ENCODE measurements around the gene ATP11B. TPM values are rescaled to one million over a fixed set of nuclear protein-coding genes. Genes with fewer than 3 reads are reported as not detected.

Gene ATP11B
- total and polyA plus RNA-seq, 10 of the 15 experiments (the other 5 are each of a cell fraction or from before 2014, with no cell fraction given), result 10.3 to 66.9 (median 36.7) TPM

DNA sequence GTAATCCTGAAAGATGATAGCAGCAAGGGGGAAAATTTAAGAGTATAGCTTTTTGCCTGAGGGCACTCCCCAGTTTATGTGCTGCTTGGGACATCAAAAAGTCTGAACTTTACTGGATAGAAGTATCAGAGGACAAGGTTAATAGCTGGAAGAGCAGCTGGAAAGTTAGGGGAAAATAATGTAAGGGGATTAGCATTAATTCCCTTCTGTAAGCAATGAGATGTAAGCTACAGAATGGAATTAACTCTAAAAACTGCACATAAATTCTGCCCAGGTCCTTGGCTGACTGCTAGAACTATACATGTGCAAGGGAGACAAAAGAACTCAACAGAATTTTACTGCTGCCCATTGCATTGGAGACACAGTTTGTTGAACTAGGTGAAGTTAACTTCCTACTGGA is 55.6 kb downstream of the ATP11B start:
- ATAC-seq, result no peak
- Histone ChIP-seq H3K4me2 (ENCODE audit: control insufficient read depth, insufficient read depth) (no peak overlapping the region), H3K79me2 (ENCODE audit: control insufficient read depth, insufficient read depth, low read length) (no peaks in the 10 kb centered on the region), H2AFZ (ENCODE audit: control insufficient read depth, low read depth, low read length) (no peak overlapping the region), H3K4me1 (ENCODE audit: control insufficient read depth, insufficient read depth, low read length) (no peaks in the 10 kb centered on the region), H4K20me1 (ENCODE audit: control insufficient read depth, insufficient read depth) (no peaks in the 10 kb centered on the region), H3K27me3 (replicated peaks in 1 of 2; ENCODE audit: control insufficient read depth in 2 of 2, insufficient read depth in 2 of 2, low read length in 1 of 2) (no peaks in the 10 kb centered on the region), H3K9ac (ENCODE audit: control insufficient read depth, insufficient read depth, low read length) (no peak overlapping the region), H3K4me3 (no peak overlapping the region), H3K9me3 (replicated peaks; ENCODE audit: control insufficient read depth, insufficient read depth, low read length) (no peaks in the 10 kb centered on the region), H3K27ac (ENCODE audit: control insufficient read depth, insufficient read depth) (no peak overlapping the region), H3K36me3 (ENCODE audit: control insufficient read depth in 2 of 2, insufficient read depth in 2 of 2, low read length in 1 of 2) (peaks cover 3 to 37% of the 10 kb centered on the region in 2 experiments)
- ChIA-PET RAD21 (ENCODE audit: unreplicated experiment) (no interaction called here), POLR2A (interaction anchor here (0.6 kb wide), 1 partner anchor 23 kb away, joined by 4 read pairs; no protein-coding TSS in a partner anchor), CTCF (interaction anchor here (1.1 kb wide), 1 partner anchor 12 kb away, joined by 3 read pairs; no protein-coding TSS in a partner anchor), SMC1A (ENCODE audit: uncharacterized antibody, unreplicated experiment) (interaction anchor here (1.4 kb wide), 1 partner anchor 12 kb away, joined by 3 read pairs; no protein-coding TSS in a partner anchor)
- no peak for DNase-seq (ENCODE audit: low read depth, low spot score)
- no TSS peak for BruUV-seq (replicated peaks)
- TF ChIP-seq, protein P1, sequence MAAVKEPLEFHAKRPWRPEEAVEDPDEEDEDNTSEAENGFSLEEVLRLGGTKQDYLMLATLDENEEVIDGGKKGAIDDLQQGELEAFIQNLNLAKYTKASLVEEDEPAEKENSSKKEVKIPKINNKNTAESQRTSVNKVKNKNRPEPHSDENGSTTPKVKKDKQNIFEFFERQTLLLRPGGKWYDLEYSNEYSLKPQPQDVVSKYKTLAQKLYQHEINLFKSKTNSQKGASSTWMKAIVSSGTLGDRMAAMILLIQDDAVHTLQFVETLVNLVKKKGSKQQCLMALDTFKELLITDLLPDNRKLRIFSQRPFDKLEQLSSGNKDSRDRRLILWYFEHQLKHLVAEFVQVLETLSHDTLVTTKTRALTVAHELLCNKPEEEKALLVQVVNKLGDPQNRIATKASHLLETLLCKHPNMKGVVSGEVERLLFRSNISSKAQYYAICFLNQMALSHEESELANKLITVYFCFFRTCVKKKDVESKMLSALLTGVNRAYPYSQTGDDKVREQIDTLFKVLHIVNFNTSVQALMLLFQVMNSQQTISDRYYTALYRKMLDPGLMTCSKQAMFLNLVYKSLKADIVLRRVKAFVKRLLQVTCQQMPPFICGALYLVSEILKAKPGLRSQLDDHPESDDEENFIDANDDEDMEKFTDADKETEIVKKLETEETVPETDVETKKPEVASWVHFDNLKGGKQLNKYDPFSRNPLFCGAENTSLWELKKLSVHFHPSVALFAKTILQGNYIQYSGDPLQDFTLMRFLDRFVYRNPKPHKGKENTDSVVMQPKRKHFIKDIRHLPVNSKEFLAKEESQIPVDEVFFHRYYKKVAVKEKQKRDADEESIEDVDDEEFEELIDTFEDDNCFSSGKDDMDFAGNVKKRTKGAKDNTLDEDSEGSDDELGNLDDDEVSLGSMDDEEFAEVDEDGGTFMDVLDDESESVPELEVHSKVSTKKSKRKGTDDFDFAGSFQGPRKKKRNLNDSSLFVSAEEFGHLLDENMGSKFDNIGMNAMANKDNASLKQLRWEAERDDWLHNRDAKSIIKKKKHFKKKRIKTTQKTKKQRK (IDR thresholded peaks at IDR 0.05; ENCODE audit: low read depth, low read length), result no peak
- TF ChIP-seq, protein P2, sequence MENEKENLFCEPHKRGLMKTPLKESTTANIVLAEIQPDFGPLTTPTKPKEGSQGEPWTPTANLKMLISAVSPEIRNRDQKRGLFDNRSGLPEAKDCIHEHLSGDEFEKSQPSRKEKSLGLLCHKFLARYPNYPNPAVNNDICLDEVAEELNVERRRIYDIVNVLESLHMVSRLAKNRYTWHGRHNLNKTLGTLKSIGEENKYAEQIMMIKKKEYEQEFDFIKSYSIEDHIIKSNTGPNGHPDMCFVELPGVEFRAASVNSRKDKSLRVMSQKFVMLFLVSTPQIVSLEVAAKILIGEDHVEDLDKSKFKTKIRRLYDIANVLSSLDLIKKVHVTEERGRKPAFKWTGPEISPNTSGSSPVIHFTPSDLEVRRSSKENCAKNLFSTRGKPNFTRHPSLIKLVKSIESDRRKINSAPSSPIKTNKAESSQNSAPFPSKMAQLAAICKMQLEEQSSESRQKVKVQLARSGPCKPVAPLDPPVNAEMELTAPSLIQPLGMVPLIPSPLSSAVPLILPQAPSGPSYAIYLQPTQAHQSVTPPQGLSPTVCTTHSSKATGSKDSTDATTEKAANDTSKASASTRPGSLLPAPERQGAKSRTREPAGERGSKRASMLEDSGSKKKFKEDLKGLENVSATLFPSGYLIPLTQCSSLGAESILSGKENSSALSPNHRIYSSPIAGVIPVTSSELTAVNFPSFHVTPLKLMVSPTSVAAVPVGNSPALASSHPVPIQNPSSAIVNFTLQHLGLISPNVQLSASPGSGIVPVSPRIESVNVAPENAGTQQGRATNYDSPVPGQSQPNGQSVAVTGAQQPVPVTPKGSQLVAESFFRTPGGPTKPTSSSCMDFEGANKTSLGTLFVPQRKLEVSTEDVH (IDR thresholded peaks at IDR 0.05; ENCODE audit: low read depth, partially characterized antibody), result no peak
- TF ChIP-seq ZNF217 (IDR thresholded peaks at IDR 0.05) (no peak), BMI1 (IDR thresholded peaks at IDR 0.05; ENCODE audit: borderline replicate concordance) (no peak), HDAC6 (IDR thresholded peaks at IDR 0.05; ENCODE audit: unreplicated experiment) (no peak)
- FAIRE-seq, result no peak
- intact Hi-C loops (cut with micrococcal nuclease; ENCODE audit: unreplicated experiment) (no loop called here), in situ Hi-C loops (cut with MboI) (no loop called here)
